NT2/D1 (cell line): ENCODE measurements around the gene IL17RE.

ENCODE experiments used
- DNase-seq: peaks from one replicate; pipeline ENCODE4 v3.0.0-alpha.2; 2011; ENCODE audit warnings: low read depth, low spot score
- H3K27me3 ChIP-seq: 2 replicates; pipeline ENCODE4 v1.6.0; 2011; ENCODE audit warnings: mild to moderate bottlenecking; ENCODE audit not compliant: insufficient read length, insufficient read depth
- H3K36me3 ChIP-seq: 2 replicates; pipeline ENCODE4 v1.6.1; 2011; ENCODE audit warnings: mild to moderate bottlenecking, low read length, mixed read lengths; ENCODE audit not compliant: insufficient read depth, insufficient read length
- H3K4me1 ChIP-seq: 2 replicates; pipeline ENCODE4 v1.5.1; 2011; ENCODE audit not compliant: insufficient read depth, insufficient read length
- H3K4me3 ChIP-seq: 2 replicates; pipeline ENCODE4 v1.5.1; 2011; ENCODE audit warnings: low read depth; ENCODE audit not compliant: insufficient read length
- H3K9ac ChIP-seq: 2 replicates; pipeline ENCODE4 v1.6.0; 2011; ENCODE audit warnings: low read depth; ENCODE audit not compliant: insufficient read length
- H3K9me3 ChIP-seq: 2 replicates; pipeline ENCODE4 v1.5.1; 2011; ENCODE audit warnings: mild to moderate bottlenecking, low read length; ENCODE audit not compliant: insufficient read depth
- SUZ12 ChIP-seq: IDR thresholded peaks from 2 replicates; pipeline ENCODE4 v1.6.1; 2011; ENCODE audit not compliant: insufficient read length, insufficient read depth; ENCODE audit errors: extremely low read depth
- YY1 ChIP-seq: IDR thresholded peaks from 2 replicates; pipeline ENCODE4 v1.6.1; 2011; ENCODE audit not compliant: insufficient read length, insufficient read depth
- ZNF274 ChIP-seq: IDR thresholded peaks from 2 replicates; pipeline ENCODE4 v1.6.1; 2011; ENCODE audit warnings: mild to moderate bottlenecking, low read depth, low read length

The IL17RE gene

DNA sequence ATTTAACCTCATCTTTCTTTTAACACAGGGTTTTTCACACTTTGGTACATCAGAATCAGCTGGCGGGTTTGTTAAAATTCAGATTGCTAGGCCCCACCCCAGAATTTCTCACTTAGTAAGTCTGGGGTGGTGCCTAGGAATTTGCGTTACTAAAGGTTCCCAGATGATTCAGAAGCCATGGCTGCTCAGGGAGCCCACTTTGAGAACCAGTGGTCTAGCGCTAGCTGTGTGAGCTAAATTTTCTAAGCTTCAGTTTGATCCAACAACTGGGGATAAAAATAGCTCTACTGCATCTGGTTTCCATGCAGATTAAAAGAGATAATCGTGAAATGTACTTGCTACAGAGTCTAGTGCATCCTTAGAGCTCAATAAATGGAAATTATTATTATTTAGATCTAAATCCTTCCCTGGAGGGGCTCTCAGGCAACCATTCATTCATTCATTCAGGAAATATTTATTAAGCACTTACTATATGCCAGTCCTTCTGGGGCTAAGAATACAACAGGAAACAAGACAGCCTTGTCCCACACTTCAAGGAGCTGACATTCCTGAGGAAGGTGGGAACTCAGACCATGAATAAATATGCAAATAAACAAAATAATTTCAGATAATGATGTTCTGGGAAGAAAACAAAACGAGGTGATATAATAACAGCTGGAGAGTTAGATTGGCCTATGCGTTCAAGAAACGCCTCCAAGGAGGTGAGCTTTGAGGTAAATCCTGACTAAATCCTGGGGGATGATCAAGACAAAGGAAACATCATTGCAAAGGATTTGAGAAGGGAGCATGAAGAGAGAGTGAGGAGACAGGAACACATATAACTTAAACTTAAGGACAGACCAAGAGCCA lies 18.7 kb upstream of the IL17RE start:
- H3K27me3 ChIP-seq = no peaks in the 10 kb centered on the region
- H3K4me1 ChIP-seq = peaks cover 7% of the 10 kb centered on the region
- no peaks in the 10 kb centered on the region for H3K9me3 ChIP-seq
- DNase-seq = no peak
- no peaks in the 10 kb centered on the region for H3K36me3 ChIP-seq
- TF ChIP-seq SUZ12 = no peak
- TF ChIP-seq YY1 = no peak
- no peak for TF ChIP-seq ZNF274
- H3K4me3 ChIP-seq = no peak overlapping the region
- no peak overlapping the region for H3K9ac ChIP-seq

DNA sequence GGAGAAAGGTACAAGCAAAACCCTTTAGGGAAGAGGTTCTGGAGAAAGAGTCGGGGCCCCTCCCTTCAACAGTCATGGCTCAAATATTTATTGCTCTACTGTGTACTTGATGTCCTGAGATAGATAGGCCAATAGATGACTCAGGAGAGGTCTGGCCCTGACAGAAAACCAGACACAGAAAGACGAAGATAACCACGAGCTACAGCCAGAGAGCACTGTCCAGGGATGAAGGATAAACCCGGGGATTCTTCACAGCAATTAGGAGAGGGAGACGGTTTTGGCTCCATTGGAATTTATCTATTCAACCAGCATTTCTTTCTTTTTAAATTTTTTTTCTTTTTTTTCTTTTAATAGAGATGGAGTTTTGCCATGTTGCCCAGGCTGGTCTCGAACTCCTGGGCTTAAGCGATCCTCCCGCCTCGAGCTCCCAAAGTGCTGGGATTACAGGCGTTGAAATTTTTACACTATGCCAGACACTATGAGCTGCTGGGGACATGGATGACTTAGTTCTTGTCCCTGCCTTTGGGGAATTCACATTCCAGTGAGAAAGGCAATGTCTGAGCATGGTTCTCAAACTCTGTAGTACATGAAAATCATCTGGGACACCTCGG lies 18.0 kb upstream of the IL17RE start:
- peaks cover 7% of the 10 kb centered on the region for H3K4me1 ChIP-seq
- no peaks in the 10 kb centered on the region for H3K27me3 ChIP-seq
- H3K4me3 ChIP-seq = no peak overlapping the region
- no peaks in the 10 kb centered on the region for H3K36me3 ChIP-seq
- TF ChIP-seq YY1 (no peak), ZNF274 (no peak), SUZ12 (no peak)
- no peak for DNase-seq
- no peak overlapping the region for H3K9ac ChIP-seq
- no peaks in the 10 kb centered on the region for H3K9me3 ChIP-seq

DNA sequence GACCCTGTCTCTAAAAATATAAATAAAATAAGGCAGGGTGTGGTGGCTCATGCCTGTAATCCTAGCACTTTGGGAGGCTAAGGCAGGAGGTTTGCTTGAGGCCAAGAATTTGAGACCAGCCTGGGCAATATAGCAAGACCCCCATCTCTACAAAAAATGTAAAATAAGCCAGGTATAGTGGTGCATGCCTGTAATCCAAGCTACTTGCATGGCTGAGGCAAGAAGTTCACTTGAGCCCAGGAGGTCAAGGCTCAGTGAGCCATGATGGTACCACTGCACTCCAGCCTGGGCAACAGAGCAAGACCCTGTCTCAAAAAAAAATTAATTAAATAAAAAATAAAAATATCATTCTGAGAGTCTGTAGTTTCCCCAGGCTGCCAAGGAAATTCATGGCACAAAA lies 16.3 kb upstream of the IL17RE start:
- Histone ChIP-seq H3K27me3 (no peaks in the 10 kb centered on the region), H3K9ac (no peak overlapping the region), H3K9me3 (no peaks in the 10 kb centered on the region), H3K36me3 (no peaks in the 10 kb centered on the region), H3K4me3 (no peak overlapping the region), H3K4me1 (peaks cover 7% of the 10 kb centered on the region)
- TF ChIP-seq ZNF274 (no peak), SUZ12 (no peak), YY1 (no peak)
- no peak for DNase-seq

DNA sequence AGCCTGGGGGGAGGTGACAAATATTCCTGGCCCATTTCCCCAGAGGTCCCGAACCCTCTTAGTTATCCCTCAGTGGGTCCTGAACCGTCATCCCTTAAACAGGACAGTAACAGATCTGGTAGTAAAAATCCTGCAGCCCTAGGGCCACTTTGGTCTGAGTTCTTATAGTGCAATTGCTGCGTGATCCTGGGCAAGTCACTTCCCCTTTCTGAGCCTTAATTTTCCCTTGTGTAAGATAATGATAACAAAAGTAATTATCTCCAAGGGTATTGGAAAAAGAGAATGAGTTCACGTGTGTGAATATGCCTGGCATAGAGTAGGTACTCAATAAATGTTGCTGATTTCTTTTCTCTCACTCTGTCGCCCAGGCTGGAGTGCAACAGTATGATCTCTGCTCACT lies 15.2 kb upstream of the IL17RE start:
- DNase-seq = no peak
- Histone ChIP-seq H3K4me1 (peaks cover 7% of the 10 kb centered on the region), H3K4me3 (no peak overlapping the region), H3K9ac (no peak overlapping the region), H3K9me3 (no peaks in the 10 kb centered on the region), H3K27me3 (no peaks in the 10 kb centered on the region), H3K36me3 (peaks cover 10% of the 10 kb centered on the region)
- TF ChIP-seq YY1 (no peak), SUZ12 (no peak), ZNF274 (no peak)

DNA sequence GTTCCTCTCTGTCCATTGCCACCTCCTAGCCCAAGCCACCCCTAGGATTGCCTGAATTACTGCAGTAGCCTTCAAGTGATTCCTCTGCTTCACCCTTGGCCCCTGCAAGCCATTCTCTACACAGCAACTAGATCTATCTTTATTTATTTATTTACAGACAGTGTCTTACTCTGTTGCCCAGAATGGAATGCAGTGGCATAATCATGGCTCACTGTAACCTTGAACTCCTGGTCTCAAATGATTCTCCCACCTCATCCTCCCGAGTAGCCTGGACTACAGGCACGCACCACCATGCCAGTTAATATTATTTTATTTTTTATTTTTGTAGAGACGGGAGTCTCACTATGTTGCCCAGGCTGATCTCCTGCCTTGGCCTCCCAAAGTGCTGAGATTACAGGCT lies 14.1 kb upstream of the IL17RE start:
- Histone ChIP-seq H3K9me3 (no peaks in the 10 kb centered on the region), H3K27me3 (no peaks in the 10 kb centered on the region), H3K36me3 (peaks cover 21% of the 10 kb centered on the region), H3K4me3 (no peak overlapping the region), H3K9ac (no peak overlapping the region), H3K4me1 (peaks cover 8% of the 10 kb centered on the region)
- no peak for TF ChIP-seq ZNF274
- TF ChIP-seq YY1 = no peak
- no peak for TF ChIP-seq SUZ12
- DNase-seq = no peak

DNA sequence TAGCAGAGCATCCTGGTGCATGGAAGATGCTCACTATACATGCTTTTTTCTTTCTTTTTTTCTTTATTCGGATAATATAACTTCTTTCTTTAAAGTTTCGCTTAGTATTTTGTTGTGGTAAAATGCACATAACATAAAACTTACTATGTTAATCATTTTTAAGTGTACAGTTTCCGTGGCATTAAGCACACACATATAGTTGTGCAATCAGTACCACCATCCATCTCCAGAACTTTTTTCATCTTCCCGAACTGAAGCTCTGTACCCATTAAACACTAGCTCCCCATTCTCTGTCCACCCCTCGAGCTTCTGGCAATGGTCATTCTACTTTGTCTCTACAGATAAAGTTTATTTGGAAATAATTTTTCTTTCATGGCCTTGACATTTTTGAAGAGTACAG lies 13.2 kb upstream of the IL17RE start:
- TF ChIP-seq YY1 = no peak
- TF ChIP-seq ZNF274 = no peak
- no peak for TF ChIP-seq SUZ12
- no peak overlapping the region for H3K4me3 ChIP-seq
- H3K9ac ChIP-seq = no peak overlapping the region
- H3K9me3 ChIP-seq = no peaks in the 10 kb centered on the region
- H3K36me3 ChIP-seq = peaks cover 27% of the 10 kb centered on the region
- H3K27me3 ChIP-seq = no peaks in the 10 kb centered on the region
- peaks cover 3% of the 10 kb centered on the region for H3K4me1 ChIP-seq
- DNase-seq = no peak
